ENCODE results near the gene TEX30. TPM values are rescaled to one million over a fixed set of nuclear protein-coding genes. Genes with fewer than 3 reads are reported as not detected.

The TEX30 gene
- total and polyA plus RNA-seq, 2 of the 4 experiments (the other 2 are of a cell fraction): 8.1 to 10.4 TPM

DNA sequence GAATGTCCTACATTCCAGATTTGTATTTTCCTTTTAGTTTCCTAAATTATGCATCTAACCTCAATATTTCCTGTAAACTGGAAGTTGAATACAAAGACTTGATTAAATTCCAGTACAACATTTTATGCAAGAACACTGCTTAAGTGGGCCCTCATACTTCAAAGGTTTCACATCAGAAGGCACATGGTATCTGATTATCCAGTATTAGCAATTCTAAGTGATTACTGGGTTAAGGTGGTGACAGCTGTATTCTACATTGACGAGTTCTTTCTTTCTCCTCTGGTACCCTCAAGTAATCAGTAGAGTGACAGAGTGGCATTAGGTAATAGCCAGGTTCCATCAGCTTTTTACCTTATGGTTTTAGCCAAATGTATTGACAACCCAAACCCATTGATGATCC, 43.7 kb upstream of the TEX30 start:
- CTCF ChIA-PET: no interaction called here
- H3K4me3 ChIP-seq (ENCODE audit: insufficient read depth, low read depth, low read length): no peak overlapping the region
- WGBS, 2 experiments (ENCODE audit: extremely low coverage in 2 of 2, insufficient read length in 1 of 2): no CpG with 5 or more reads among the region's 1 CpG
- no peak overlapping the region for H2BK20ac ChIP-seq (ENCODE audit: low read depth, low read length)
- intact Hi-C loops (cut with micrococcal nuclease) (no loop called here), in situ Hi-C loops (cut with MboI; ENCODE audit: low sequenced_read_pairs) (no loop called here), dilution Hi-C loops (cut with HindIII; ENCODE audit: low sequenced_read_pairs, unreplicated experiment) (no loop called here)
- H3K36me3 ChIP-seq (ENCODE audit: control insufficient read depth, insufficient read depth, low read length): peaks cover 9% of the 10 kb centered on the region
- H2AFZ ChIP-seq (replicated peaks; ENCODE audit: low read length, poor library complexity): no peak overlapping the region
- no peak overlapping the region for H4K8ac ChIP-seq (ENCODE audit: low read depth in 2 of 2, low read length in 2 of 2)
- DNase-seq: no peak
- H3K14ac ChIP-seq (replicated peaks; ENCODE audit: low read depth, low read length): no peak overlapping the region
- no peak overlapping the region for H4K91ac ChIP-seq (ENCODE audit: insufficient read depth, low read depth, low read length)
- H2AK5ac ChIP-seq (ENCODE audit: low read depth, low read length): no peak overlapping the region
- H3K4me2 ChIP-seq (ENCODE audit: low read depth, low read length): no peak overlapping the region
- peaks cover 21 to 34% of the 10 kb centered on the region in 2 experiments for H3K79me1 ChIP-seq (ENCODE audit: low read depth in 1 of 2, low read length in 2 of 2)
- TF ChIP-seq CHD1 (IDR thresholded peaks at IDR 0.05; ENCODE audit: low read depth, low read length) (no peak), FOS (IDR thresholded peaks at IDR 0.05; ENCODE audit: low read depth, low read length) (no peak), RAD21 (IDR thresholded peaks at IDR 0.05; ENCODE audit: low read length) (no peak), NFE2L2 (IDR thresholded peaks at IDR 0.05; ENCODE audit: low read depth, low read length) (no peak), RCOR1 (IDR thresholded peaks at IDR 0.05; ENCODE audit: insufficient replicate concordance, low read length) (no peak), SMC3 (IDR thresholded peaks at IDR 0.05; ENCODE audit: low read depth, low read length) (no peak), MAZ (IDR thresholded peaks at IDR 0.05; ENCODE audit: borderline replicate concordance, low read depth, low read length) (no peak), BHLHE40 (IDR thresholded peaks at IDR 0.05; ENCODE audit: low read depth, low read length) (no peak), RFX5 (IDR thresholded peaks at IDR 0.05; ENCODE audit: low read depth, low read length) (no peak)
- TF ChIP-seq, protein P1, sequence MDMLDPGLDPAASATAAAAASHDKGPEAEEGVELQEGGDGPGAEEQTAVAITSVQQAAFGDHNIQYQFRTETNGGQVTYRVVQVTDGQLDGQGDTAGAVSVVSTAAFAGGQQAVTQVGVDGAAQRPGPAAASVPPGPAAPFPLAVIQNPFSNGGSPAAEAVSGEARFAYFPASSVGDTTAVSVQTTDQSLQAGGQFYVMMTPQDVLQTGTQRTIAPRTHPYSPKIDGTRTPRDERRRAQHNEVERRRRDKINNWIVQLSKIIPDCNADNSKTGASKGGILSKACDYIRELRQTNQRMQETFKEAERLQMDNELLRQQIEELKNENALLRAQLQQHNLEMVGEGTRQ (IDR thresholded peaks at IDR 0.05; ENCODE audit: low read depth, low read length): no peak
- TF ChIP-seq, protein P2, sequence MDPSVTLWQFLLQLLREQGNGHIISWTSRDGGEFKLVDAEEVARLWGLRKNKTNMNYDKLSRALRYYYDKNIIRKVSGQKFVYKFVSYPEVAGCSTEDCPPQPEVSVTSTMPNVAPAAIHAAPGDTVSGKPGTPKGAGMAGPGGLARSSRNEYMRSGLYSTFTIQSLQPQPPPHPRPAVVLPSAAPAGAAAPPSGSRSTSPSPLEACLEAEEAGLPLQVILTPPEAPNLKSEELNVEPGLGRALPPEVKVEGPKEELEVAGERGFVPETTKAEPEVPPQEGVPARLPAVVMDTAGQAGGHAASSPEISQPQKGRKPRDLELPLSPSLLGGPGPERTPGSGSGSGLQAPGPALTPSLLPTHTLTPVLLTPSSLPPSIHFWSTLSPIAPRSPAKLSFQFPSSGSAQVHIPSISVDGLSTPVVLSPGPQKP (IDR thresholded peaks at IDR 0.05; ENCODE audit: borderline replicate concordance, low read depth, low read length): no peak
- TF ChIP-seq, protein P3, sequence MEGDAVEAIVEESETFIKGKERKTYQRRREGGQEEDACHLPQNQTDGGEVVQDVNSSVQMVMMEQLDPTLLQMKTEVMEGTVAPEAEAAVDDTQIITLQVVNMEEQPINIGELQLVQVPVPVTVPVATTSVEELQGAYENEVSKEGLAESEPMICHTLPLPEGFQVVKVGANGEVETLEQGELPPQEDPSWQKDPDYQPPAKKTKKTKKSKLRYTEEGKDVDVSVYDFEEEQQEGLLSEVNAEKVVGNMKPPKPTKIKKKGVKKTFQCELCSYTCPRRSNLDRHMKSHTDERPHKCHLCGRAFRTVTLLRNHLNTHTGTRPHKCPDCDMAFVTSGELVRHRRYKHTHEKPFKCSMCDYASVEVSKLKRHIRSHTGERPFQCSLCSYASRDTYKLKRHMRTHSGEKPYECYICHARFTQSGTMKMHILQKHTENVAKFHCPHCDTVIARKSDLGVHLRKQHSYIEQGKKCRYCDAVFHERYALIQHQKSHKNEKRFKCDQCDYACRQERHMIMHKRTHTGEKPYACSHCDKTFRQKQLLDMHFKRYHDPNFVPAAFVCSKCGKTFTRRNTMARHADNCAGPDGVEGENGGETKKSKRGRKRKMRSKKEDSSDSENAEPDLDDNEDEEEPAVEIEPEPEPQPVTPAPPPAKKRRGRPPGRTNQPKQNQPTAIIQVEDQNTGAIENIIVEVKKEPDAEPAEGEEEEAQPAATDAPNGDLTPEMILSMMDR (conservative IDR thresholded peaks at IDR 0.05; ENCODE audit: low read depth, low read length): no peak
- H2BK120ac ChIP-seq (ENCODE audit: low read depth, low read length): no peak overlapping the region
- no peak overlapping the region for H2AK9ac ChIP-seq (replicated peaks; ENCODE audit: low read depth, low read length, poor library complexity)
- no peak overlapping the region for H2BK15ac ChIP-seq (ENCODE audit: low read depth, low read length)
- H3K56ac ChIP-seq (ENCODE audit: extremely low read depth, insufficient read depth, low read length): no peak overlapping the region
- no peak overlapping the region for H3K9ac ChIP-seq (ENCODE audit: low read depth, low read length)
- H3K27me3 ChIP-seq (ENCODE audit: control insufficient read depth, insufficient read depth, low read length): no peaks in the 10 kb centered on the region
- H4K20me1 ChIP-seq (ENCODE audit: insufficient read depth, low read length): no peaks in the 10 kb centered on the region
- ATAC-seq (ENCODE audit: low read depth): no peak
- no peak overlapping the region for H4K5ac ChIP-seq (ENCODE audit: low read depth, low read length)
- no peak overlapping the region for H3K23ac ChIP-seq (ENCODE audit: low read depth, low read length)
- H3K18ac ChIP-seq (ENCODE audit: low read depth, low read length): no peak overlapping the region
- H3K9me3 ChIP-seq (ENCODE audit: control insufficient read depth, insufficient read depth, low read length): no peaks in the 10 kb centered on the region
- no peak overlapping the region for H3K4ac ChIP-seq (ENCODE audit: low read depth, low read length)
- no peak overlapping the region for H2BK5ac ChIP-seq (ENCODE audit: low read depth, low read length, poor library complexity, severe bottlenecking)
- H3K4me1 ChIP-seq (ENCODE audit: control insufficient read depth, insufficient read depth, low read length): peaks cover 4% of the 10 kb centered on the region
- H3K9me1 ChIP-seq (ENCODE audit: insufficient read depth, low read length): peaks cover 9% of the 10 kb centered on the region; the same call in 1 of the 2 replicates
- no TSS peak for BruUV-seq (replicated peaks)
- POLR2A ChIA-PET (ENCODE audit: unreplicated experiment): no interaction called here
- no peak overlapping the region for H3K27ac ChIP-seq (ENCODE audit: insufficient read depth, low read length)
